GM10847 (cell line): Measurements from ENCODE around the gene NAA50.

Source experiments
- POLR2A ChIP-seq: IDR thresholded peaks from 2 replicates; pipeline ENCODE4 v1.6.1; 2011; ENCODE audit not compliant: insufficient read length; ENCODE audit errors: extremely low read depth

NAA50 gene

GRCh38 chr3:113714702-113715101 lies 31.3 kb downstream of the NAA50 start:
- no peak for TF ChIP-seq POLR2A

GRCh38 chr3:113712129-113712528 lies 33.9 kb downstream of the NAA50 start:
- TF ChIP-seq POLR2A, result no peak

GRCh38 chr3:113707835-113708234 lies 38.2 kb downstream of the NAA50 start:
- TF ChIP-seq POLR2A, result no peak

- TF ChIP-seq POLR2A, result no peak
Observed at GRCh38 chr3:113698956-113699355, 47.1 kb downstream of the NAA50 start.

GRCh38 chr3:113698213-113698742 lies 47.8 kb downstream of the NAA50 start:
- no peak for TF ChIP-seq POLR2A

- TF ChIP-seq POLR2A, result no peak
Observed at GRCh38 chr3:113697500-113698090, 48.5 kb downstream of the NAA50 start.

- no peak for TF ChIP-seq POLR2A
Observed at GRCh38 chr3:113696658-113697499, 49.2 kb downstream of the NAA50 start.

- TF ChIP-seq POLR2A, result peak; percentile 54
Observed at GRCh38 chr3:113695786-113696645, 50.0 kb downstream of the NAA50 start, which contains the start of gene USF3. Gene USF3, minus strand, starts transcription at chr3:113696642. Its CDS starts 21,764 bp downstream, at chr3:113674878.

GRCh38 chr3:113695431-113695785 lies 50.6 kb downstream of the NAA50 start:
- no peak for TF ChIP-seq POLR2A

- TF ChIP-seq POLR2A, result no peak
Observed at GRCh38 chr3:113690482-113690881, 55.6 kb downstream of the NAA50 start.

- TF ChIP-seq POLR2A, result no peak
Observed at GRCh38 chr3:113685956-113686721, 59.9 kb downstream of the NAA50 start.

- no peak for TF ChIP-seq POLR2A
Observed at GRCh38 chr3:113685124-113685523, 60.9 kb downstream of the NAA50 start.

- TF ChIP-seq POLR2A, result no peak
Observed at GRCh38 chr3:113684271-113684819, 61.7 kb downstream of the NAA50 start.

GRCh38 chr3:113678773-113679172 lies 67.3 kb downstream of the NAA50 start:
- no peak for TF ChIP-seq POLR2A
